MM.1S (cell line): ENCODE results near the gene SMIM1.

Experiments
- CTCF ChIP-seq: fragments of 300-600 bp; sonication (generic); IDR thresholded peaks from 2 replicates; pipeline ENCODE4 v1.5.1; 2016; ENCODE audit warnings: antibody characterized with exemption, low read length, mixed read lengths
- EZH2 ChIP-seq: fragments of 300-600 bp; sonication (generic); optimal IDR thresholded peaks from 2 replicates; pipeline ENCODE3; 2017; ENCODE audit warnings: low read depth, mild to moderate bottlenecking, antibody characterized with exemption, low read length, mixed read lengths
- EZH2phosphoT487 ChIP-seq: fragments of 300-600 bp; sonication (generic); IDR thresholded peaks from 2 replicates; pipeline ENCODE4 v1.6.1; 2018; ENCODE audit warnings: antibody characterized with exemption, low read length

DNA sequence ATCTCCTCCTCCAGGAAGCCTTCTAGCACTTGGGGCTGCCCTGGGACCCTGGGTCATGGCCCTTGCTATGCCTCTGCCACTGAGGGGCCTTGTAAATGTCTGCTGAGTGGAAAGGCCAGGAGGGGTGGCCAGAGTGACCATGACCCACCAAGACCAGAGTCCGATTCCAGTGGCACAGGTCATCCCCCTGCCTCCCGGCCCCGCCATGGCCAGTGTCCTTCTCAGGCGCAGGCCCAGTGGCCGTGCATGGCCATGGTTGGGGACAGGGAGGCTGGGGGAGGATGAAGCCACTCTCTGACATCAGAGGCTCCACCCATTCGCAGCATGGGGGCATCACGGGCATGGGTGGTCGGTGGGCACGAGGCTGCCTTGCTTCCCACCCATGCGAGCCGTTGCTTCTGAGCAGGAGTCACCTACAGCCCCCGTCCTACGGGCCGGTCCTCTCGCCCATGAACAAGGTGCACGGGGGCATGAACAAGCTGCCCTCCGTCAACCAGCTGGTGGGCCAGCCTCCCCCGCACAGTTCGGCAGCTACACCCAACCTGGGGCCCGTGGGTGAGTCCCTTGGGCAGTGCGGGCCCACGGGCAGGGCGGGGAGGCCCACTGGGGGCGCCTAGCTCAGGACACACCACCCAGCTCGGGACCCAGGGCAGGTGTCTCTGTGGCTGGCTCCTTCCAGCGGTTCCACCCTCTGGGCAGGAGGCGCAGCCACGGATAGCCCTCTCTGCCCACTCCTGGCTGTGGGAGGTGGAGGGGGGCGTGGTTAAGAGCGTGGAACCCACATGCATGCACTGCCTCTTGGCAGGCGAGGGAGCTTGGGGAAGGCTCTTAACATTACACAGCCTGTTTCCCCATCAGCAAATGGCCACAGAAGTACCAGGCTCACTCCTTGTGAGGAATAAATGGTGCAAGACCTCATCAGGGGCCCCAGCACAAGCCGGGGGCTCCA is 42.7 kb upstream of the SMIM1 start:
- no peak for TF ChIP-seq CTCF
- TF ChIP-seq EZH2phosphoT487, result no peak
- no peak for TF ChIP-seq EZH2
